ENCODE measurements around the gene SAMM50. TPM values are rescaled to one million over a fixed set of nuclear protein-coding genes. Genes with fewer than 3 reads are reported as not detected.

The SAMM50 gene
- total RNA-seq, 6 experiments from 2014 or later = 17.5 to 39.5 (median 21.0) TPM

DNA sequence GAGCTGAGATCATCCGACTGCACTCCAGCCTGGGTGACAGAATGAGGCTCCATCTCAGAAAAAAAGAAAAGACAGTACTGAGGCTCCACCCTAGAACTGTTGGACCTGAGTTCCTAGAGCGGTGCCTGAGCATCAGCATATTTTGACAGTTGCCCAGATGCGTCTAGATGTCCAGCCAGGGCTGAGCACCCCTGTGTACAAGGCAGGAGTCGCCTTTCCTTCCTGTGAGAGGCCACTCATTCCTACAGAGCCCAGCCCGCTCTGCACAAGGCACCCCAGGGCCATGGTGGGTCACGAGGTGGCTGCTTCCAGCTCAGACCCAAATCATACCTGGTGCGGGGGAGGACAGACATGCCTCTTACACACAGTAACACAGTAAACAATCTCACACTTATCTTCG, 15.9 kb downstream of the SAMM50 start:
- WGBS (ENCODE audit: insufficient coverage, low coverage, low lambda C conversion rate, missing lambda C conversion rate) = 57% methylated on average over 4 of the region's 8 CpGs
- no peak for TF ChIP-seq POLR2A (IDR thresholded peaks at IDR 0.05)
- TF ChIP-seq, protein P1, sequence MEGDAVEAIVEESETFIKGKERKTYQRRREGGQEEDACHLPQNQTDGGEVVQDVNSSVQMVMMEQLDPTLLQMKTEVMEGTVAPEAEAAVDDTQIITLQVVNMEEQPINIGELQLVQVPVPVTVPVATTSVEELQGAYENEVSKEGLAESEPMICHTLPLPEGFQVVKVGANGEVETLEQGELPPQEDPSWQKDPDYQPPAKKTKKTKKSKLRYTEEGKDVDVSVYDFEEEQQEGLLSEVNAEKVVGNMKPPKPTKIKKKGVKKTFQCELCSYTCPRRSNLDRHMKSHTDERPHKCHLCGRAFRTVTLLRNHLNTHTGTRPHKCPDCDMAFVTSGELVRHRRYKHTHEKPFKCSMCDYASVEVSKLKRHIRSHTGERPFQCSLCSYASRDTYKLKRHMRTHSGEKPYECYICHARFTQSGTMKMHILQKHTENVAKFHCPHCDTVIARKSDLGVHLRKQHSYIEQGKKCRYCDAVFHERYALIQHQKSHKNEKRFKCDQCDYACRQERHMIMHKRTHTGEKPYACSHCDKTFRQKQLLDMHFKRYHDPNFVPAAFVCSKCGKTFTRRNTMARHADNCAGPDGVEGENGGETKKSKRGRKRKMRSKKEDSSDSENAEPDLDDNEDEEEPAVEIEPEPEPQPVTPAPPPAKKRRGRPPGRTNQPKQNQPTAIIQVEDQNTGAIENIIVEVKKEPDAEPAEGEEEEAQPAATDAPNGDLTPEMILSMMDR (IDR thresholded peaks at IDR 0.05) = no peak
- peak in 1 of 3 donors; percentile 26 for DNase-seq
- no peaks in the 10 kb centered on the region for H3K9me3 ChIP-seq
- peaks cover 0 to 80% (median 39%) of the 10 kb centered on the region in 4 donors for H3K36me3 ChIP-seq
- H3K27ac ChIP-seq = no peak overlapping the region
- H3K4me1 ChIP-seq = no peaks in the 10 kb centered on the region
- ATAC-seq = no peak
- intact Hi-C loops (cut with DNase I) = no loop called here
- no peaks in the 10 kb centered on the region for H3K27me3 ChIP-seq
- no peak overlapping the region for H3K4me3 ChIP-seq

DNA sequence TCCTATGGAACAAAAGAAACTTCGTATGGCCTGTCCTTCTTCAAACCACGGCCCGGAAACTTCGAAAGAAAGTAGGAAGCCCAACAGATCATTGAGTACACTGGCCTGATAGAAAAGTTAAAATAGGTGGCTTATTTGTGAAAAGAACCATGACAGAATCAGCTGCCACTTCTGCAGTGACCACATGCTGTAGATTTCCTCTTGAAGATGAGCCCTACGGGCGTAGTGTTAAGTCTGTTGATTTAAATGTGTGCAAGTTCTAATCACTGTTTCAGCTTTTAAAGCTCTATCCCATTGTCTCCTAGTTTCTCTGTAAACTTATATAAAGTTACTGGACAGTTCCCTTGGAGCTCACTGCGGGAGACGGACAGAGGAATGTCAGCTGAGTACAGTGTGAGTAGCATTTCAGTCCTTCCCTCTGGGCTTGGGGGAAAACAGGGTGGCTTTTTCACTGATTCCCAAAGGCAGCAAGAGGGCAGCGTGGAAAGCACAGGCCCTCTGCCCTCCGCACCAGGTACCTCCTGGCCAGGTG, 17.8 kb downstream of the SAMM50 start:
- Histone ChIP-seq H3K27ac (no peak overlapping the region), H3K4me3 (no peak overlapping the region), H3K36me3 (peaks cover 0 to 81% (median 42%) of the 10 kb centered on the region in 4 donors), H3K4me1 (no peaks in the 10 kb centered on the region), H3K27me3 (no peaks in the 10 kb centered on the region), H3K9me3 (no peaks in the 10 kb centered on the region)
- ATAC-seq = no peak
- TF ChIP-seq, protein P1 (IDR thresholded peaks at IDR 0.05) = no peak
- peak in 1 of 3 donors; percentile 39 for DNase-seq
- intact Hi-C loops (cut with DNase I) = no loop called here
- 92% methylated on average over 8 of the region's 10 CpGs for WGBS (ENCODE audit: insufficient coverage, low coverage, low lambda C conversion rate, missing lambda C conversion rate)

DNA sequence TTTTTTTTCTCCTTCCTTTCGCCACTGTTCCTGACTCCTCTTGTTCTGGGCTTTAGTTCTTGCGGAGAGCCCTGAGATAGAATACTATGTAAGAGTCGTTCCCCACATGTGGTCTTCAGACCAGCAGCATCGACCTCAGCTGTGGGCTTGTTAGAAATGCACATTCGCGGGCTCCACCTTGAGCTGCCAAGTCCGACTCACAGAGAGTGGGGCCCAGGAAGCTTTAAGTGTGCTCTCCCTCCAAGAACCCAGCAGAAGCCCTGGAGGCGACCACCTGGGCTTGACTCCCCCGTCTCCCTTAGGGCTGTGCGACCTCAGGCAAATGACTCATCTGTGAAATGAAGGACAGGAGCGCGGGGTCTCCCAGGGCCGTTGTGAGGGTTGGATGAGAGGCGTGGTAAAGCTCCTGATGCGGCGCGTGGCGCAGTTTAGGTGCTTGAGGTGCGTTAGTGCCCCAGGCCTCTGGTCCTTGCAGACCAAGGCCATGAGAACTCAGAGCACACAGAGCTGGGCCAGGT, 18.8 kb downstream of the SAMM50 start:
- no peaks in the 10 kb centered on the region for H3K9me3 ChIP-seq
- ATAC-seq (no peak), DNase-seq (peak in 1 of 3 donors; percentile 27)
- no peak overlapping the region for H3K27ac ChIP-seq
- intact Hi-C loops (cut with DNase I) = no loop called here
- no peak for TF ChIP-seq POLR2A (IDR thresholded peaks at IDR 0.05)
- TF ChIP-seq, protein P1 (IDR thresholded peaks at IDR 0.05) = no peak
- WGBS (ENCODE audit: insufficient coverage, low coverage, low lambda C conversion rate, missing lambda C conversion rate) = 96% methylated on average over 10 of the region's 19 CpGs
- H3K36me3 ChIP-seq = peaks cover 0 to 78% (median 40%) of the 10 kb centered on the region in 4 donors
- no peaks in the 10 kb centered on the region for H3K4me1 ChIP-seq
- no peaks in the 10 kb centered on the region for H3K27me3 ChIP-seq
- no peak overlapping the region for H3K4me3 ChIP-seq

- ATAC-seq (no peak), DNase-seq (peak in 1 of 3 donors; percentile 46)
- Histone ChIP-seq H3K9me3 (no peaks in the 10 kb centered on the region), H3K4me3 (no peak overlapping the region), H3K27ac (no peak overlapping the region), H3K36me3 (peaks cover 0 to 76% (median 40%) of the 10 kb centered on the region in 4 donors), H3K4me1 (no peaks in the 10 kb centered on the region), H3K27me3 (no peaks in the 10 kb centered on the region)
- TF ChIP-seq, protein P1 (IDR thresholded peaks at IDR 0.05) = no peak
- no peak for TF ChIP-seq POLR2A (IDR thresholded peaks at IDR 0.05)
- intact Hi-C loops (cut with DNase I) = no loop called here
- 83% methylated on average over 1 of the region's 4 CpGs for WGBS (ENCODE audit: insufficient coverage, low coverage, low lambda C conversion rate, missing lambda C conversion rate)
These were observed 19.8 kb downstream of the SAMM50 start for GRCh38 chr22:43975041-43975440.
